ENCODE data around the gene SYCP3. TPM values are rescaled to one million over a fixed set of nuclear protein-coding genes. Genes with fewer than 3 reads are reported as not detected.

The SYCP3 gene
- total and polyA plus RNA-seq, 2 of the 8 experiments (the other 6 are each of a cell fraction or from before 2014, with no cell fraction given), result 0.02 to 0.07 TPM

DNA sequence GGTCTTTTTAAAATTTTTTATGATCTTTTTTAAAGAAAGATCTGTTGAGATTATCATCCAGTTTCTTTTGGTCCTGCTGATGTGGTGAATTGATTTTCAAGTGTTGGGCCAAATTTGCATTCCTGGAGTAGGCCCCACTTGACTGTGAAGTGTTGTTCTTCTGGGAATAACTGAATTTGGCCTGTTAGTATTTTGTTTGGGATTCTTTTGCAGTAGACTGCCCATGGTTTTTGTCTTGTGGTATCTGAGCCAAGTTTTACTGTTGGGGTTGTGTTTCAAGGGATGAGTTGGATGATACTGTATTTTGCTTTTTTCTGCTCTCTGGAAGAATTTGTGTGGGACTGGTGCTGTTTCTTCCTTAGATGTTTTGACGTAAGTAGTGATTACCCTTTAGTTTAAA, 4.0 kb upstream of the SYCP3 start:
- WGBS, 2 experiments (ENCODE audit: extremely low coverage in 1 of 2, insufficient coverage in 1 of 2, insufficient read length in 1 of 2, insufficient replicate concordance in 2 of 2, low coverage in 1 of 2, low lambda C conversion rate in 2 of 2, missing lambda C conversion rate in 1 of 2), result 88% methylated on average over 1 of the region's 1 CpG; no CpG with 5 or more reads in 1 of the 2 experiments
- H3K56ac ChIP-seq (replicated peaks; ENCODE audit: insufficient read length, low read depth, low read length), result no peak overlapping the region
- H3K27me3 ChIP-seq (replicated peaks in 1 of 4; ENCODE audit: control insufficient read depth in 3 of 4, extremely low read depth in 1 of 4, insufficient read depth in 3 of 4, low read length in 3 of 4), result no peaks in the 10 kb centered on the region
- H3K9ac ChIP-seq (replicated peaks in 1 of 4; ENCODE audit: extremely low read depth in 1 of 4, low read depth in 3 of 4, low read length in 3 of 4), result no peak overlapping the region
- FAIRE-seq (no peak), DNase-seq (ENCODE audit: low read depth in 1 of 2, low spot score in 2 of 2) (no peak)
- TF ChIP-seq BRCA1 (IDR thresholded peaks at IDR 0.05; ENCODE audit: low read depth, low read length) (no peak), BCL11A (IDR thresholded peaks at IDR 0.05; ENCODE audit: low read depth in 2 of 2, low read length in 2 of 2) (no peak), KDM5A (IDR thresholded peaks at IDR 0.05; ENCODE audit: low read length) (no peak), POLR2AphosphoS5 (IDR thresholded peaks at IDR 0.05; ENCODE audit: low read depth, low read length) (no peak), SRF (IDR thresholded peaks at IDR 0.05; ENCODE audit: low read depth, low read length) (no peak), HDAC6 (IDR thresholded peaks at IDR 0.05; ENCODE audit: low read depth, low read length) (no peak), SIX5 (IDR thresholded peaks at IDR 0.05; ENCODE audit: low read depth, low read length) (no peak), SIRT6 (IDR thresholded peaks at IDR 0.05; ENCODE audit: low read length) (no peak)
- no peak overlapping the region for H3K18ac ChIP-seq (ENCODE audit: extremely low read depth, low read length)
- H2AK5ac ChIP-seq (ENCODE audit: low read depth, low read length), result no peak overlapping the region
- ChIA-PET CTCF (ENCODE audit: partially characterized antibody) (interaction anchor here (0.6 to 2.8 kb wide), 5 partner anchors 10 to 98 kb away, joined by 3 to 13 read pairs (median 4); no protein-coding TSS in a partner anchor), POLR2A (ENCODE audit: partially characterized antibody) (no interaction called here)
- no peak overlapping the region for H3K4ac ChIP-seq (replicated peaks; ENCODE audit: insufficient read length, low read depth, low read length)
- H2BK5ac ChIP-seq (ENCODE audit: low read depth, low read length), result no peak overlapping the region
- H3K23ac ChIP-seq (ENCODE audit: insufficient read length), result no peak overlapping the region
- H4K20me1 ChIP-seq (replicated peaks in 1 of 2; ENCODE audit: control insufficient read depth in 1 of 2, insufficient read depth in 2 of 2, low read length in 2 of 2), result no peaks in the 10 kb centered on the region
- no peak overlapping the region for H3K4me3 ChIP-seq (ENCODE audit: extremely low read depth in 1 of 4, insufficient read depth in 2 of 4, low read depth in 3 of 4, low read length in 4 of 4)
- no peaks in the 10 kb centered on the region for H3K4me1 ChIP-seq (replicated peaks in 1 of 4; ENCODE audit: control insufficient read depth in 3 of 4, insufficient read depth in 4 of 4, low read length in 3 of 4)
- H2BK20ac ChIP-seq (ENCODE audit: low read length), result no peak overlapping the region
- no peaks in the 10 kb centered on the region for H3K9me3 ChIP-seq (ENCODE audit: insufficient read depth in 2 of 2, low read depth in 1 of 2, low read length in 1 of 2)
- no peaks in the 10 kb centered on the region for H3K79me2 ChIP-seq (ENCODE audit: control insufficient read depth in 1 of 2, insufficient read depth in 2 of 2, low read length in 2 of 2)
- H3K14ac ChIP-seq (ENCODE audit: insufficient read length), result no peak overlapping the region
- no peak overlapping the region for H3K4me2 ChIP-seq (ENCODE audit: insufficient read depth in 1 of 2, low read depth in 2 of 2, low read length in 2 of 2)
- no peak overlapping the region for H2BK15ac ChIP-seq (ENCODE audit: low read length)
- H2BK120ac ChIP-seq (replicated peaks; ENCODE audit: low read depth, low read length), result no peak overlapping the region
- no peak overlapping the region for H3K27ac ChIP-seq (ENCODE audit: low read depth, low read length)
- H2BK12ac ChIP-seq (ENCODE audit: low read depth, low read length), result no peak overlapping the region
- no peak overlapping the region for H2AFZ ChIP-seq (ENCODE audit: low read length)
- H4K91ac ChIP-seq (replicated peaks; ENCODE audit: insufficient read length, low read length), result no peak overlapping the region
- H3K79me1 ChIP-seq (ENCODE audit: low read depth, low read length), result 0 out of 2 replicates have a peak, but pooled peaks cover 3% of the 10 kb centered on the region
- peaks cover 7 to 22% (median 20%) of the 10 kb centered on the region in 4 experiments; a peak in 6 of 8 replicates for H3K36me3 ChIP-seq (ENCODE audit: control insufficient read depth in 2 of 4, insufficient read depth in 4 of 4, low read length in 3 of 4)
- H4K8ac ChIP-seq (ENCODE audit: extremely low read depth, insufficient read depth, low read length), result no peak overlapping the region
- H3K23me2 ChIP-seq (ENCODE audit: low read depth, low read length), result no peaks in the 10 kb centered on the region
- H4K5ac ChIP-seq (ENCODE audit: insufficient read length, low read depth, low read length), result no peak overlapping the region

Measured in H1 (cell line).